ENCODE data around the gene HNRNPM.

Gene HNRNPM, protein sequence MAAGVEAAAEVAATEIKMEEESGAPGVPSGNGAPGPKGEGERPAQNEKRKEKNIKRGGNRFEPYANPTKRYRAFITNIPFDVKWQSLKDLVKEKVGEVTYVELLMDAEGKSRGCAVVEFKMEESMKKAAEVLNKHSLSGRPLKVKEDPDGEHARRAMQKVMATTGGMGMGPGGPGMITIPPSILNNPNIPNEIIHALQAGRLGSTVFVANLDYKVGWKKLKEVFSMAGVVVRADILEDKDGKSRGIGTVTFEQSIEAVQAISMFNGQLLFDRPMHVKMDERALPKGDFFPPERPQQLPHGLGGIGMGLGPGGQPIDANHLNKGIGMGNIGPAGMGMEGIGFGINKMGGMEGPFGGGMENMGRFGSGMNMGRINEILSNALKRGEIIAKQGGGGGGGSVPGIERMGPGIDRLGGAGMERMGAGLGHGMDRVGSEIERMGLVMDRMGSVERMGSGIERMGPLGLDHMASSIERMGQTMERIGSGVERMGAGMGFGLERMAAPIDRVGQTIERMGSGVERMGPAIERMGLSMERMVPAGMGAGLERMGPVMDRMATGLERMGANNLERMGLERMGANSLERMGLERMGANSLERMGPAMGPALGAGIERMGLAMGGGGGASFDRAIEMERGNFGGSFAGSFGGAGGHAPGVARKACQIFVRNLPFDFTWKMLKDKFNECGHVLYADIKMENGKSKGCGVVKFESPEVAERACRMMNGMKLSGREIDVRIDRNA

DNA sequence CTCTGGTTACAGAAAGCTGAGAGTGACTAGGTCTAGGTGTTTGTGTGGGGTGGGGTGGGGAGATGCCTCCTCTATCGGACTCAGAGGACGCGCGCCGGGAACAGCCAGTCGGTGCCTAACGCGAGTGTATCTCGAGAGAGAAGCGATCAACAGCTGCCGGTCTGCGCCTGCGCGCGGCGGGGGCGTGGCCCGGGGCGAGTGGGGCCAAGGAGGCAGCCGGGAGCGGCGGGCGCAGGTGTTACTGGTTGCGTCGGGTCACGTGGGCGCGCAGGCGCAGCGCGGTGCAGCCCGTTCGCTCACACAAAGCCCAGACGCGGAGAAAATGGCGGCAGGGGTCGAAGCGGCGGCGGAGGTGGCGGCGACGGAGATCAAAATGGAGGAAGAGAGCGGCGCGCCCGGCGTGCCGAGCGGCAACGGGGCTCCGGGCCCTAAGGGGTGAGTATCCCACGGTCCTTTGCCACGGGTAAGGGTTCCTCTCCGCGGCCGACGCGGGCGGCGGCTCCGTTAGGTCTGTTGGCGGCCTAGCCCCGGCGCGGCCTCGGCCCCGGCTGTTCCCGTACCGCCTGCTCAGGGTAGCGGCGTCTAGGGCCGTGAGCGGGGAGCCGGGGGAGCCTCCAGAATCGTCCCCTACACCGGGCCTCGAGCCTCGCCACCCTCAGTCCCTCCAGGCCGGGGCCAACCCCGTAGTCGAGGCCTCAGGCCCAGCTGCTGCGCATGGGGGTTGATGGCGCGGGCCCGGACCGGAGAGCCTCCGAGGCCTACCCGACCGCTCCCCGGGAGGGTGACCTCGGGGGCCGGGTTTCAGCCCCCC is at the start of gene HNRNPM:
HNRNPM (plus strand) TSS at position 299 of the 811 bp plus-strand sequence; CDS start at position 323, 24 bp downstream.
- TF ChIP-seq POLR2A (IDR thresholded peaks at IDR 0.05; ENCODE audit: extremely low read depth, insufficient read length) (peak; percentile 99), MYC (IDR thresholded peaks at IDR 0.05; ENCODE audit: low read depth, low read length) (peak; percentile 95)
- TF ChIP-seq, protein P1, sequence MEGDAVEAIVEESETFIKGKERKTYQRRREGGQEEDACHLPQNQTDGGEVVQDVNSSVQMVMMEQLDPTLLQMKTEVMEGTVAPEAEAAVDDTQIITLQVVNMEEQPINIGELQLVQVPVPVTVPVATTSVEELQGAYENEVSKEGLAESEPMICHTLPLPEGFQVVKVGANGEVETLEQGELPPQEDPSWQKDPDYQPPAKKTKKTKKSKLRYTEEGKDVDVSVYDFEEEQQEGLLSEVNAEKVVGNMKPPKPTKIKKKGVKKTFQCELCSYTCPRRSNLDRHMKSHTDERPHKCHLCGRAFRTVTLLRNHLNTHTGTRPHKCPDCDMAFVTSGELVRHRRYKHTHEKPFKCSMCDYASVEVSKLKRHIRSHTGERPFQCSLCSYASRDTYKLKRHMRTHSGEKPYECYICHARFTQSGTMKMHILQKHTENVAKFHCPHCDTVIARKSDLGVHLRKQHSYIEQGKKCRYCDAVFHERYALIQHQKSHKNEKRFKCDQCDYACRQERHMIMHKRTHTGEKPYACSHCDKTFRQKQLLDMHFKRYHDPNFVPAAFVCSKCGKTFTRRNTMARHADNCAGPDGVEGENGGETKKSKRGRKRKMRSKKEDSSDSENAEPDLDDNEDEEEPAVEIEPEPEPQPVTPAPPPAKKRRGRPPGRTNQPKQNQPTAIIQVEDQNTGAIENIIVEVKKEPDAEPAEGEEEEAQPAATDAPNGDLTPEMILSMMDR (IDR thresholded peaks at IDR 0.05; ENCODE audit: low read depth, low read length) = no peak
- TF ChIP-seq, protein P2, sequence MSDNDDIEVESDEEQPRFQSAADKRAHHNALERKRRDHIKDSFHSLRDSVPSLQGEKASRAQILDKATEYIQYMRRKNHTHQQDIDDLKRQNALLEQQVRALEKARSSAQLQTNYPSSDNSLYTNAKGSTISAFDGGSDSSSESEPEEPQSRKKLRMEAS (IDR thresholded peaks at IDR 0.05; ENCODE audit: low read depth, low read length) = peak; percentile 99
- H3K4me3 ChIP-seq (ENCODE audit: low read depth, low read length) = peak within 1 kb of the TSS; percentile 82
- peak; percentile 100 for DNase-seq (ENCODE audit: low read depth)

DNA sequence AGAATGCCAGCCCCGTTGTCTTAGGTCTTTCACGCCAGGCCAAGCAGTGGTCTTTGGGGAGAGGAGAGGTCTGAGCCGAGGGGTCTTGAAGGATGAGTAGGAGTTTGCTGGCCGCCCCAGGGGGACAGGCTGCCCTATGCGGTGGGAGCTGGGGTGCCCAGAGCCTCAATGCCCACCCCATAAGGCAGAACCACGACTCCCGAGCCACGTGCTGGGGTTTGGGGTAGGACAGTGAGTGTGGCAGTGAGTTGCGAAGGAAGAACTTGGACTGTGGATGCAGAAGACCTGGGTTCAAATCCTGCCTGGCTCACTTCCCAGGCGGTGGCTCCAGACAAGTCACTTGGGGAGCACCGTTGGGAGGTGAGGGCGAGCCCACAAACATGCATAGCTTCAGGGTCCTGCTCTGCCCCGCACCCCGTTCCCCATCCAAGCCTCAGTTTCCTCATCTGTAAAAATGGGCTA is 49.1 kb upstream of the HNRNPM start:
- TF ChIP-seq, protein P1 (IDR thresholded peaks at IDR 0.05; ENCODE audit: low read depth, low read length) = no peak
- no peak for TF ChIP-seq MYC (IDR thresholded peaks at IDR 0.05; ENCODE audit: low read depth, low read length)
- TF ChIP-seq, protein P2 (IDR thresholded peaks at IDR 0.05; ENCODE audit: low read depth, low read length) = no peak
- no peak for TF ChIP-seq POLR2A (IDR thresholded peaks at IDR 0.05; ENCODE audit: extremely low read depth, insufficient read length)

DNA sequence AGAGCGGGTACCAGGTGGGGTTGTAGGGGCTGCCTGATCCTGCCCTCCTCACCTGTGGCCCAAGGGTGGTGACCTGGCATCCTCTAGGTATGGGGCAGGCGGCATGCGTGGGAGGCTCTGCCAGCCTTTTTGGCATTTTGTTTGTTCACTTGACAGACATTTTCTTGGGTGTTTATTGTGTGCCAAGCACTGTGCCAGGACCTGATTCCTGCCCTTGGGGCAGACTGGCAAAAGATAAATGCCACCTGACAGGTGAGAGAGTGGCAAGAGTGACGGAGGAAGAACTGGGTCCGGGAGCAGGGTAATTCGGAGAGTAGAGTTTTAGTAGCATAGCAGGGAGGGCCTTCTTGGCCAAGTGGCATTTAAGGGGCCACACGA is 48.6 kb upstream of the HNRNPM start:
- DNase-seq (ENCODE audit: low read depth) = no peak
- TF ChIP-seq MYC (IDR thresholded peaks at IDR 0.05; ENCODE audit: low read depth, low read length) (no peak), POLR2A (IDR thresholded peaks at IDR 0.05; ENCODE audit: extremely low read depth, insufficient read length) (no peak)
- TF ChIP-seq, protein P1 (IDR thresholded peaks at IDR 0.05; ENCODE audit: low read depth, low read length) = no peak
- TF ChIP-seq, protein P2 (IDR thresholded peaks at IDR 0.05; ENCODE audit: low read depth, low read length) = no peak
- no peak overlapping the region for H3K4me3 ChIP-seq (ENCODE audit: low read depth, low read length)

More for the DNA sequence above, 49.1 kb upstream of the HNRNPM start:
- no peak overlapping the region for H3K4me3 ChIP-seq (ENCODE audit: low read depth, low read length)
- peak; percentile 34 for DNase-seq (ENCODE audit: low read depth)

DNA sequence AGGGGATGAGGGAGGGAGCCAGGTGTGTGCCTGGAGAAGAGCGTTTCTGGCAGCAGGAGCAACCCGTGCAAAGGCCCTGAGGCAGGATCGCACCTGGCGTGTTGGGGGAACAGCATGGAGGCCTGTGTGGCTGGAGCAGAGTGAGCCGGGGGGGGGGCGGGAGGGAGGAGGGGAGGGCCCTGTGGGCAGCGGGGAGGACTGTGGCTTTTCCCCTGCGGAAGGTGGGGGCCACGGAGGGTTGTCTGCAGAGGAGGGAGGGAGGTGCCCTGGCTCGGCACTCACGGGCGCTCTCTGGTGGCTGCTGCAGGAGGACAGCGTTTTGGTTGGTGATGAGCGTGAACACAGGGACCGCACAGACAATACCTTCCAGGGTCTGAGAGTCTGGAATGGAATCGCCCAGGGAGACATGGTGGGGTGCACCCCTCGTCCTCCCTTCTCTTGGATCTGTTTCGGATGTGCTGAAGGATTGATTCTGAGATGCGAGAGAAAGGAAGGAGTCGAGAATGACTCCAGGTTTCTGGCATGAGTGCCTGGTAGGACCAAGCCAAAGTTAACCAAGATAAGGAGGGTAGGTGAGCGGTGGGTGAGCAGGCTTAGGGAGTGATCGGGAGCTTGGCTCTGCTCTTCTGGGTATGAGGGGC is 48.1 kb upstream of the HNRNPM start:
- DNase-seq (ENCODE audit: low read depth) = peak; percentile 90
- TF ChIP-seq, protein P2 (IDR thresholded peaks at IDR 0.05; ENCODE audit: low read depth, low read length) = no peak
- TF ChIP-seq, protein P1 (IDR thresholded peaks at IDR 0.05; ENCODE audit: low read depth, low read length) = peak; percentile 100

DNA sequence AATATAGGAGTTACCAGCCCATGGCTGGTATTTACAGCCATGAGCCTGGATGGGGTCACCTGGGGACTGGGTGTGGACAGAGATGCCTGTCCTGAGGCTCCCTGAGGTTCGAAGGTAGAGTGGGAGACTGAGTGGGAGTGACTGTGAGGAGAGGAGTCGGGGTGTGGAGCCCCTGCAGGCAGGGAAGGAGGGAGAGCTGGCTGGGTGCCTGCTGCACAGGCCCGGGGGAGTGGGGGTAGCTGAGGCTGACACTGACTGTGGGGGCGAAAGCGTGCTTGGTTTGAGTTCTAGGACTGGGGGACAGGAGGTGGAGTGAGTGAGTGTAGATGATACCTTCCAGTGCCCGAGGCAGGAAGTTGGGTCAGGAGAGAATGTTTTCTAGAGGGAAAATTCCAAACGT is 47.5 kb upstream of the HNRNPM start:
- DNase-seq (ENCODE audit: low read depth) = no peak
- TF ChIP-seq, protein P1 (IDR thresholded peaks at IDR 0.05; ENCODE audit: low read depth, low read length) = no peak
- TF ChIP-seq MYC (IDR thresholded peaks at IDR 0.05; ENCODE audit: low read depth, low read length) = no peak
- TF ChIP-seq, protein P2 (IDR thresholded peaks at IDR 0.05; ENCODE audit: low read depth, low read length) = no peak
- TF ChIP-seq POLR2A (IDR thresholded peaks at IDR 0.05; ENCODE audit: extremely low read depth, insufficient read length) = no peak

More for the DNA sequence above, 48.1 kb upstream of the HNRNPM start:
- H3K4me3 ChIP-seq (ENCODE audit: low read depth, low read length) = no peak overlapping the region

More for the DNA sequence above, 47.5 kb upstream of the HNRNPM start:
- H3K4me3 ChIP-seq (ENCODE audit: low read depth, low read length) = no peak overlapping the region

Data from NB4 (cell line).